Hepatocyte (in vitro differentiated cells): ENCODE data around the gene METTL21C. TPM values are rescaled to one million over a fixed set of nuclear protein-coding genes. Genes with fewer than 3 reads are reported as not detected.

ENCODE experiments used
- DNase-seq: peaks from one replicate; pipeline ENCODE4 v3.0.0-alpha.2; 2016; ENCODE audit warnings: low spot score
- H2AFZ ChIP-seq: fragments of 200-600 bp; sonication (generic); 2 replicates; pipeline ENCODE4 v1.6.0; 2016; ENCODE audit warnings: antibody characterized with exemption, mild to moderate bottlenecking
- H3K27ac ChIP-seq: fragments of 200-600 bp; sonication (generic); 2 replicates; pipeline ENCODE4 v1.5.1; 2016; ENCODE audit warnings: mild to moderate bottlenecking
- H3K27me3 ChIP-seq: fragments of 200-600 bp; sonication (generic); 2 replicates; pipeline ENCODE4 v1.6.1; 2016
- H3K36me3 ChIP-seq: fragments of 200-600 bp; sonication (generic); replicated peaks from 2 replicates; pipeline ENCODE4 v1.5.1; 2016; ENCODE audit warnings: low read depth; ENCODE audit not compliant: insufficient read depth
- H3K4me1 ChIP-seq: fragments of 200-600 bp; sonication (generic); 2 replicates; pipeline ENCODE4 v1.5.1; 2016; ENCODE audit warnings: mild to moderate bottlenecking, moderate library complexity; ENCODE audit not compliant: insufficient read depth
- H3K4me2 ChIP-seq: fragments of 200-600 bp; sonication (generic); 2 replicates; pipeline ENCODE4 v1.6.0; 2016
- H3K4me3 ChIP-seq: fragments of 200-600 bp; sonication (generic); 2 replicates; pipeline ENCODE4 v1.5.1; 2016; ENCODE audit warnings: mild to moderate bottlenecking
- H3K79me2 ChIP-seq: fragments of 200-600 bp; sonication (generic); 2 replicates; pipeline ENCODE4 v1.6.0; 2017; ENCODE audit warnings: mild to moderate bottlenecking
- H3K9me2 ChIP-seq: fragments of 200-600 bp; sonication (generic); replicated peaks from 2 replicates; pipeline ENCODE4 v1.6.0; 2017; ENCODE audit warnings: mild to moderate bottlenecking; ENCODE audit not compliant: insufficient read depth
- H3K9me3 ChIP-seq: fragments of 200-600 bp; sonication (generic); 2 replicates; pipeline ENCODE4 v1.5.1; 2016; ENCODE audit warnings: low read depth, mild to moderate bottlenecking
- H4K20me1 ChIP-seq: fragments of 200-600 bp; sonication (generic); 2 replicates; pipeline ENCODE4 v1.6.0; 2016; ENCODE audit warnings: mild to moderate bottlenecking; ENCODE audit not compliant: insufficient read depth, poor library complexity, severe bottlenecking
- CTCF ChIP-seq: fragments of 200-600 bp; sonication (generic); IDR thresholded peaks from 2 replicates; pipeline ENCODE4 v1.5.1; 2016; ENCODE audit warnings: antibody characterized with exemption, mild to moderate bottlenecking; ENCODE audit not compliant: poor library complexity
- EZH2 ChIP-seq: fragments of 200-600 bp; sonication (generic); IDR thresholded peaks from 2 replicates; pipeline ENCODE4 v1.6.1; 2016; ENCODE audit warnings: antibody characterized with exemption, mild to moderate bottlenecking, borderline replicate concordance
- EZH2phosphoT487 ChIP-seq: fragments of 200-600 bp; sonication (generic); IDR thresholded peaks from one replicate; pipeline ENCODE4 v1.6.1; 2018; ENCODE audit warnings: antibody characterized with exemption, mild to moderate bottlenecking, low read depth, moderate library complexity; ENCODE audit not compliant: unreplicated experiment, severe bottlenecking
- WGBS: methylation state at CpG from one replicate; pipeline ENCODE4 v1.1.6; 2016; ENCODE audit warnings: low lambda C conversion rate; ENCODE audit errors: missing lambda C conversion rate; 5-methylcytosine and 5-hydroxymethylcytosine counted together
- polyA plus RNA-seq: library from polyadenylated mRNA; unstranded; fragments of >200 nt; fragmentation: Nextera tagmentation; extraction: Ambion mirVana; gene quantifications from 2 replicates; pipeline ENCODE4 v1.2.1, GENCODE V29; 2016
- total RNA-seq: library from RNA; depleted of rRNA; stranded (reverse); fragments of >200 nt; gene quantifications from 2 replicates; pipeline ENCODE4 v1.2.3, GENCODE V29; 2014

The METTL21C gene
- total and polyA plus RNA-seq, 2 experiments from 2014 or later = not detected

- no peaks in the 10 kb centered on the region for H4K20me1 ChIP-seq
- H3K4me2 ChIP-seq = no peak overlapping the region
- H3K36me3 ChIP-seq = no peaks in the 10 kb centered on the region
- H3K79me2 ChIP-seq = no peaks in the 10 kb centered on the region
- H3K27me3 ChIP-seq = no peaks in the 10 kb centered on the region
- H3K4me3 ChIP-seq = no peak overlapping the region
- TF ChIP-seq EZH2phosphoT487 (no peak), EZH2 (no peak), CTCF (no peak)
- H3K9me3 ChIP-seq = no peaks in the 10 kb centered on the region
- no peak for DNase-seq
- no peaks in the 10 kb centered on the region for H3K9me2 ChIP-seq
- H3K27ac ChIP-seq = no peak overlapping the region
- no peak overlapping the region for H2AFZ ChIP-seq
- 55% methylated on average over 2 of the region's 2 CpGs for WGBS
- H3K4me1 ChIP-seq = no peaks in the 10 kb centered on the region
Measured at GRCh38 chr13:102693776-102694175, 1.1 kb downstream of the METTL21C start.

- H3K9me3 ChIP-seq = no peaks in the 10 kb centered on the region
- H2AFZ ChIP-seq = no peak overlapping the region
- H4K20me1 ChIP-seq = no peaks in the 10 kb centered on the region
- WGBS = 86% methylated on average over 4 of the region's 4 CpGs
- H3K9me2 ChIP-seq = no peaks in the 10 kb centered on the region
- no peaks in the 10 kb centered on the region for H3K27me3 ChIP-seq
- TF ChIP-seq EZH2phosphoT487 (no peak), EZH2 (no peak), CTCF (no peak)
- no peaks in the 10 kb centered on the region for H3K4me1 ChIP-seq
- H3K27ac ChIP-seq = no peak overlapping the region
- no peak overlapping the region for H3K4me2 ChIP-seq
- H3K79me2 ChIP-seq = no peaks in the 10 kb centered on the region
- no peak for DNase-seq
- no peak overlapping the region for H3K4me3 ChIP-seq
- H3K36me3 ChIP-seq = no peaks in the 10 kb centered on the region
Measured at GRCh38 chr13:102693250-102693649, 1.6 kb downstream of the METTL21C start.

- H3K9me2 ChIP-seq = no peaks in the 10 kb centered on the region
- H3K4me1 ChIP-seq = no peaks in the 10 kb centered on the region
- no peaks in the 10 kb centered on the region for H3K9me3 ChIP-seq
- H3K79me2 ChIP-seq = no peaks in the 10 kb centered on the region
- H2AFZ ChIP-seq = no peak overlapping the region
- 96% methylated on average over 2 of the region's 2 CpGs for WGBS
- no peaks in the 10 kb centered on the region for H4K20me1 ChIP-seq
- no peak overlapping the region for H3K4me2 ChIP-seq
- no peaks in the 10 kb centered on the region for H3K36me3 ChIP-seq
- TF ChIP-seq EZH2phosphoT487 (no peak), EZH2 (no peak), CTCF (no peak)
- no peaks in the 10 kb centered on the region for H3K27me3 ChIP-seq
- no peak overlapping the region for H3K4me3 ChIP-seq
- DNase-seq = no peak
- H3K27ac ChIP-seq = no peak overlapping the region
Measured at GRCh38 chr13:102692491-102692826, 2.4 kb downstream of the METTL21C start.

GRCh38 chr13:102690883-102691282 lies 4.0 kb downstream of the METTL21C start:
- Histone ChIP-seq H3K4me2 (no peak overlapping the region), H3K27me3 (no peaks in the 10 kb centered on the region), H2AFZ (no peak overlapping the region), H3K79me2 (no peaks in the 10 kb centered on the region), H4K20me1 (no peaks in the 10 kb centered on the region), H3K4me3 (no peak overlapping the region), H3K9me2 (no peaks in the 10 kb centered on the region), H3K27ac (no peak overlapping the region), H3K4me1 (no peaks in the 10 kb centered on the region), H3K36me3 (no peaks in the 10 kb centered on the region), H3K9me3 (no peaks in the 10 kb centered on the region)
- 87% methylated on average over 4 of the region's 4 CpGs for WGBS
- no peak for TF ChIP-seq EZH2
- TF ChIP-seq CTCF = no peak
- TF ChIP-seq EZH2phosphoT487 = no peak
- DNase-seq = no peak
